Immature natural killer cell (primary cell): ENCODE measurements around the gene ZNF609. TPM values are rescaled to one million over a fixed set of nuclear protein-coding genes. Genes with fewer than 3 reads are reported as not detected.

Experiments
- DNase-seq, 3 donors: peaks; one replicate each; pipeline ENCODE4 v3.0.0; 2022; ENCODE audit warnings: mixed read lengths in 1 of 3
- H3K27ac Mint-ChIP-seq, 6 donors: one replicate each; pipeline ENCODE4 v1.8.0; 2020; ENCODE audit warnings: mixed read lengths in 6 of 6, mild to moderate bottlenecking in 5 of 6, inconsistent platforms in 4 of 6, moderate library complexity in 3 of 6
- H3K27me3 Mint-ChIP-seq, 3 donors: one replicate each; pipeline ENCODE4 v1.8.0; 2020 to 2021; ENCODE audit warnings: low read depth in 3 of 3, mild to moderate bottlenecking in 3 of 3, mixed read lengths in 3 of 3, moderate library complexity in 3 of 3, inconsistent platforms in 1 of 3
- H3K36me3 Mint-ChIP-seq, 3 donors: one replicate each; pipeline ENCODE4 v1.8.0; 2020; ENCODE audit warnings: mixed read lengths in 3 of 3, inconsistent platforms in 2 of 3, mild to moderate bottlenecking in 2 of 3
- H3K4me1 Mint-ChIP-seq, 2 donors: one replicate each; pipeline ENCODE4 v1.8.0; 2020; ENCODE audit warnings: inconsistent platforms in 2 of 2, mild to moderate bottlenecking in 2 of 2, mixed read lengths in 2 of 2, moderate library complexity in 1 of 2
- H3K4me3 Mint-ChIP-seq, 5 donors: one replicate each; pipeline ENCODE4 v1.8.0; 2020; ENCODE audit warnings: mild to moderate bottlenecking in 5 of 5, mixed read lengths in 5 of 5, inconsistent platforms in 3 of 5, moderate library complexity in 3 of 5
- H3K9me3 Mint-ChIP-seq, 6 donors: one replicate each; pipeline ENCODE4 v1.8.0; 2020; ENCODE audit warnings: mild to moderate bottlenecking in 6 of 6, mixed read lengths in 6 of 6, inconsistent platforms in 4 of 6, moderate library complexity in 3 of 6
- polyA plus RNA-seq, 3 donors: library from polyadenylated mRNA; unstranded; fragments of 300-500 nt; fragmentation: Illumina TruSeq; gene quantifications; one replicate each; pipeline ENCODE4 v1.2.3, GENCODE V29; 2021

Gene ZNF609
- 10 to 100 TPM in 1 of 3 donors, 1 to 10 TPM in 1, under 1 TPM in 1; 0.04 to 11.3 (median 2.6) TPM for polyA plus RNA-seq

- peaks cover 53 to 55% of the 10 kb centered on the region in 2 donors for H3K4me1 Mint-ChIP-seq
- H3K27me3 Mint-ChIP-seq: peaks cover 0 to 12% (median 4%) of the 10 kb centered on the region in 3 donors
- peak; percentile 88 to 90 (median 89) for DNase-seq
- H3K4me3 Mint-ChIP-seq: peak within 1 kb of the TSS; percentile 87 to 94 (median 93)
- no peaks in the 10 kb centered on the region for H3K9me3 Mint-ChIP-seq
- H3K27ac Mint-ChIP-seq: peak within 1 kb of the TSS; percentile 90 to 95 (median 91)
- H3K36me3 Mint-ChIP-seq: peaks cover 0 to 13% (median 7%) of the 10 kb centered on the region in 3 donors
These were observed at the start of gene ZNF609 for GRCh38 chr15:64460206-64460723. ZNF609 (plus strand) TSS chr15:64460578; CDS start chr15:64499420, 38,842 bp downstream.

GRCh38 chr15:64412216-64412615, 48.2 kb upstream of the ZNF609 start:
- Mint-ChIP-seq H3K4me3 (no peak overlapping the region), H3K4me1 (peaks cover 0 to 3% of the 10 kb centered on the region in 2 donors), H3K27me3 (peaks cover 0 to 3% (median 0%) of the 10 kb centered on the region in 3 donors), H3K9me3 (no peaks in the 10 kb centered on the region), H3K27ac (peak overlapping the region in 1 of 6 donors; percentile 7), H3K36me3 (peaks cover 40 to 56% (median 41%) of the 10 kb centered on the region in 3 donors)
- no peak for DNase-seq

GRCh38 chr15:64422697-64423096, 37.7 kb upstream of the ZNF609 start:
- Mint-ChIP-seq H3K27me3 (no peaks in the 10 kb centered on the region), H3K27ac (no peak overlapping the region), H3K4me1 (peaks cover 2 to 4% of the 10 kb centered on the region in 2 donors), H3K9me3 (no peaks in the 10 kb centered on the region), H3K36me3 (peaks cover 6 to 47% (median 17%) of the 10 kb centered on the region in 3 donors), H3K4me3 (no peak overlapping the region)
- no peak for DNase-seq

- no peak for DNase-seq
- Mint-ChIP-seq H3K9me3 (no peaks in the 10 kb centered on the region), H3K4me1 (peaks cover 2 to 6% of the 10 kb centered on the region in 2 donors), H3K27me3 (peaks cover 0 to 2% (median 0%) of the 10 kb centered on the region in 3 donors), H3K4me3 (no peak overlapping the region), H3K36me3 (peaks cover 0 to 42% (median 15%) of the 10 kb centered on the region in 3 donors), H3K27ac (no peak overlapping the region)
These were observed 36.4 kb upstream of the ZNF609 start for GRCh38 chr15:64423970-64424369.

GRCh38 chr15:64425221-64425620, 35.2 kb upstream of the ZNF609 start:
- no peaks in the 10 kb centered on the region for H3K9me3 Mint-ChIP-seq
- no peak for DNase-seq
- H3K4me3 Mint-ChIP-seq: no peak overlapping the region
- H3K27ac Mint-ChIP-seq: no peak overlapping the region
- peaks cover 0 to 2% (median 0%) of the 10 kb centered on the region in 3 donors for H3K27me3 Mint-ChIP-seq
- H3K36me3 Mint-ChIP-seq: peaks cover 0 to 42% (median 15%) of the 10 kb centered on the region in 3 donors
- peaks cover 11 to 16% of the 10 kb centered on the region in 2 donors for H3K4me1 Mint-ChIP-seq

- Mint-ChIP-seq H3K27me3 (peaks cover 0 to 3% (median 2%) of the 10 kb centered on the region in 3 donors), H3K4me3 (no peak overlapping the region), H3K9me3 (no peaks in the 10 kb centered on the region), H3K27ac (peak overlapping the region in 4 of 6 donors; percentile 34 to 74 (median 53)), H3K36me3 (peaks cover 0 to 40% (median 15%) of the 10 kb centered on the region in 3 donors), H3K4me1 (peaks cover 24 to 28% of the 10 kb centered on the region in 2 donors)
- DNase-seq: peak in 2 of 3 donors; percentile 6 to 14
These were observed 33.4 kb upstream of the ZNF609 start for GRCh38 chr15:64426845-64427465.

GRCh38 chr15:64429448-64429847, 30.9 kb upstream of the ZNF609 start:
- H3K9me3 Mint-ChIP-seq: no peaks in the 10 kb centered on the region
- H3K36me3 Mint-ChIP-seq: peaks cover 8 to 26% (median 14%) of the 10 kb centered on the region in 3 donors
- H3K4me3 Mint-ChIP-seq: peak overlapping the region; percentile 15 to 89 (median 71)
- H3K27me3 Mint-ChIP-seq: peaks cover 0 to 3% (median 2%) of the 10 kb centered on the region in 3 donors
- DNase-seq: no peak
- peaks cover 24 to 28% of the 10 kb centered on the region in 2 donors for H3K4me1 Mint-ChIP-seq
- H3K27ac Mint-ChIP-seq: peak overlapping the region; percentile 51 to 91 (median 88)

- Mint-ChIP-seq H3K27ac (peak overlapping the region; percentile 85 to 91 (median 90)), H3K4me3 (peak overlapping the region; percentile 61 to 89 (median 71)), H3K9me3 (no peaks in the 10 kb centered on the region), H3K27me3 (peaks cover 0 to 3% (median 2%) of the 10 kb centered on the region in 3 donors), H3K4me1 (peaks cover 24 to 28% of the 10 kb centered on the region in 2 donors), H3K36me3 (peaks cover 9 to 21% (median 16%) of the 10 kb centered on the region in 3 donors)
- peak; percentile 74 to 82 (median 79) for DNase-seq
These were observed 30.2 kb upstream of the ZNF609 start for GRCh38 chr15:64430000-64430735.

- Mint-ChIP-seq H3K4me1 (peaks cover 9 to 15% of the 10 kb centered on the region in 2 donors), H3K27ac (peak overlapping the region in 1 of 6 donors; percentile 39), H3K36me3 (peaks cover 9 to 21% (median 17%) of the 10 kb centered on the region in 3 donors), H3K9me3 (peaks cover 0 to under 1% (median 0%) of the 10 kb centered on the region in 6 donors), H3K4me3 (no peak overlapping the region), H3K27me3 (no peaks in the 10 kb centered on the region)
- no peak for DNase-seq
These were observed 22.4 kb upstream of the ZNF609 start for GRCh38 chr15:64437982-64438381.

GRCh38 chr15:64438653-64439447, 21.5 kb upstream of the ZNF609 start:
- Mint-ChIP-seq H3K4me3 (no peak overlapping the region), H3K4me1 (peaks cover 13 to 17% of the 10 kb centered on the region in 2 donors), H3K27me3 (no peaks in the 10 kb centered on the region), H3K27ac (peak overlapping the region in 4 of 6 donors; percentile 2 to 68 (median 43)), H3K9me3 (peaks cover 0 to 2% (median 0%) of the 10 kb centered on the region in 6 donors), H3K36me3 (peaks cover 4 to 17% (median 12%) of the 10 kb centered on the region in 3 donors)
- no peak for DNase-seq

GRCh38 chr15:64441852-64442251, 18.5 kb upstream of the ZNF609 start:
- no peak for DNase-seq
- H3K4me3 Mint-ChIP-seq: no peak overlapping the region
- peaks cover 0 to 16% (median 15%) of the 10 kb centered on the region in 3 donors for H3K36me3 Mint-ChIP-seq
- H3K4me1 Mint-ChIP-seq: peaks cover 20 to 22% of the 10 kb centered on the region in 2 donors
- peaks cover 0 to 2% (median 0%) of the 10 kb centered on the region in 6 donors for H3K9me3 Mint-ChIP-seq
- H3K27me3 Mint-ChIP-seq: no peaks in the 10 kb centered on the region
- H3K27ac Mint-ChIP-seq: peak overlapping the region in 1 of 6 donors; percentile 25

- DNase-seq: no peak
- H3K36me3 Mint-ChIP-seq: peaks cover 7 to 24% (median 20%) of the 10 kb centered on the region in 3 donors
- no peak overlapping the region for H3K27ac Mint-ChIP-seq
- H3K4me1 Mint-ChIP-seq: peaks cover 19 to 25% of the 10 kb centered on the region in 2 donors
- no peak overlapping the region for H3K4me3 Mint-ChIP-seq
- H3K27me3 Mint-ChIP-seq: peaks cover 0 to 1% (median 0%) of the 10 kb centered on the region in 3 donors
- peaks cover 0 to 2% (median 0%) of the 10 kb centered on the region in 6 donors for H3K9me3 Mint-ChIP-seq
These were observed 17.4 kb upstream of the ZNF609 start for GRCh38 chr15:64443016-64443415.
